SK-N-MC (cell line): ENCODE measurements around the gene SNX27.

Experiments used
- EZH2 ChIP-seq: fragments of 200-600 bp; sonication (generic); IDR thresholded peaks from one replicate; pipeline ENCODE4 v1.6.1; 2017; ENCODE audit warnings: antibody characterized with exemption
- FOXP2 ChIP-seq: optimal IDR thresholded peaks from 2 replicates; pipeline ENCODE3; 2011; ENCODE audit warnings: mild to moderate bottlenecking, moderate library complexity; ENCODE audit not compliant: insufficient read depth; ENCODE audit errors: extremely low read length, control extremely low read depth
- POLR2AphosphoS5 ChIP-seq: IDR thresholded peaks from 2 replicates; pipeline ENCODE4 v1.6.1; 2012; ENCODE audit warnings: mild to moderate bottlenecking, low read depth, low read length, borderline replicate concordance

DNA sequence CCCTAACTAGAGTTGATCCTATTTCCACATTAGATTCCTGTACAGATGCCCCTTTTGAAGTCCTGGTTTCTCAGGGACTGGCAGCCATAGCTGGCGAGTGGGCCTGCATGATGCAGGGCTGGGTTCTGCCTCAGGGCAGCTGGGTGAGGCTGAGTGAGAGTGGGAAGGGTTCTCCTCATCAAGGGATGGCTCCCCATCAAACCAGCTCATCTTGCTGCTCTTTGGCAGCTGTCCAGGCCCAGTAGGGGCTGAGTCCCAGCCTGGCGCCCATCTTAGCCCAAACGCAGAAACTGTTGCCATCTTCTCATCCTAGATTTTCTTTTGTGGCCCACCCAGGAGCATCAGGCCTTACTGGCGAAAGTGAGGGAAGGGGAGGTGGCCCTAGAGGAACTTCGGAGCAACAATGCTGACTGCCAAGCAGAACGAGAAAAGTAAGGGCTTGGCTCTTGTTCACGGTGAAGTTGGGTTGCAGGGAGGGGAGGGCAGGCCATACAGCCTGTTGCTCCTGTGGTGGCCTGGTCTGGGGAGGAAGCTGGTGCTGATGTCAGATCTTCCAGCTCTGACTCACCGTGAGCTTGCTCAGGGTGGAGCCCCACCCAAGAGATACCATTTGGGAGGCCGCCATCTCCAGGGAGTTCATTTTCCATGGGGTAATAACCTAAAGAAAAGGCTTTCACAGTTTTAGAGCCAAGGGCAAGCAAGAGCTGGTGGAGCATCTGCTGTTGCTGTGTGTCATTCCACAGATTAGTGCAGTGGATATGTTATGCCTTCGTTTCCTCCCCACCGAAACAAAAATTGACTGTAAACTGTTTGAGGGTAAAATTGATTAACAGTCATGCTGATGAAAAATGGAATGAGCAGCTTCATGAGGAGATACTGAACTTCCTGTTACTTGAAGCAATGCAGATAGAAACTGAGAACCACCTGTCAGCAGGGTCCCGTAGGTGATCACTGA is 37.0 kb upstream of the SNX27 start:
- TF ChIP-seq EZH2 (no peak), POLR2AphosphoS5 (no peak), FOXP2 (no peak)
